ENCODE data around the gene KIDINS220. TPM values are rescaled to one million over a fixed set of nuclear protein-coding genes. Genes with fewer than 3 reads are reported as not detected.

The KIDINS220 gene
- total RNA-seq, 1 experiment from 2014 or later = 27.7 TPM

Other genes starting within 250 kb of the KIDINS220 start
- 9.7 and 21.8 TPM in 2 replicates for gene ID2, start 155.6 kb downstream of the KIDINS220 start, total RNA-seq (2014; rRNA removed; shearing (Covaris generic))
- 26.4 and 35.4 TPM in 2 replicates for gene MBOAT2, start 166.1 kb upstream of the KIDINS220 start, total RNA-seq (2014; rRNA removed; shearing (Covaris generic))